SK-N-MC (cell line): ENCODE data around the gene ATP10D.

Experiments
- EZH2 ChIP-seq: fragments of 200-600 bp; sonication (generic); IDR thresholded peaks from one replicate; pipeline ENCODE4 v1.6.1; 2017; ENCODE audit warnings: antibody characterized with exemption
- POLR2AphosphoS5 ChIP-seq: IDR thresholded peaks from 2 replicates; pipeline ENCODE4 v1.6.1; 2012; ENCODE audit warnings: mild to moderate bottlenecking, low read depth, low read length, borderline replicate concordance

DNA sequence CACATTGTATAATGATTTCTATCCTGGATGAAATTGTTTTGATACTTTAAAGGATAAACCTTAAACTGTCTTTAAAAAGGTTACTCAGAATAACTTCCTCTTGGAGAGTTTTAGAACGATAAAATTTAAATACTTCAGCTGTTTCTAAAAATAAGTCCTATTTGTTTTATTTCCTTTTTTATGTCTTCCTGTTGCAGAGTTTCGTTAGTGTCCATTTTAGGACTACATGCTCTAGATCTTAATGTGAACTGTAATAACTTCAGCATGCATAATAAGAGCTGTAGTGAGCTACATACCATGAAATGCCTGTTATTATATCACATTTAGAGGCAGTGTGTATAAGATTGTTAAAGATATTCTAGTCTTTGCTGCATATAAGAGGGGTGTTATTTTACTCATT lies 14.6 kb downstream of the ATP10D start:
- no peak for TF ChIP-seq EZH2
- TF ChIP-seq POLR2AphosphoS5: no peak
